ENCODE measurements around the gene CPM.

The CPM gene

GRCh38 chr12:68904351-68904962 is 28.5 kb downstream of the CPM start:
- no peak for DNase-seq (ENCODE audit: low read depth)

- no peak for DNase-seq (ENCODE audit: low read depth)
Observed at GRCh38 chr12:68903511-68903910, 29.5 kb downstream of the CPM start.

- no peak for DNase-seq (ENCODE audit: low read depth)
Observed at GRCh38 chr12:68901551-68901950, 31.4 kb downstream of the CPM start.

- DNase-seq (ENCODE audit: low read depth), result no peak
Observed at GRCh38 chr12:68901145-68901544, 31.8 kb downstream of the CPM start.

- DNase-seq (ENCODE audit: low read depth), result no peak
Observed at GRCh38 chr12:68900241-68900640, 32.7 kb downstream of the CPM start.

- no peak for DNase-seq (ENCODE audit: low read depth)
Observed at GRCh38 chr12:68899251-68899771, 33.7 kb downstream of the CPM start.

- DNase-seq (ENCODE audit: low read depth), result no peak
Observed at GRCh38 chr12:68896881-68897540, 36.0 kb downstream of the CPM start.

GRCh38 chr12:68894276-68894855 is 38.6 kb downstream of the CPM start:
- no peak for DNase-seq (ENCODE audit: low read depth)

- DNase-seq (ENCODE audit: low read depth), result no peak
Observed at GRCh38 chr12:68893741-68894140, 39.2 kb downstream of the CPM start.

GRCh38 chr12:68893201-68893600 is 39.8 kb downstream of the CPM start:
- no peak for DNase-seq (ENCODE audit: low read depth)

- DNase-seq (ENCODE audit: low read depth), result no peak
Observed at GRCh38 chr12:68891141-68891540, 41.8 kb downstream of the CPM start.

GRCh38 chr12:68890701-68891113 is 42.3 kb downstream of the CPM start:
- no peak for DNase-seq (ENCODE audit: low read depth)

GRCh38 chr12:68888243-68888642 is 44.7 kb downstream of the CPM start:
- no peak for DNase-seq (ENCODE audit: low read depth)

- DNase-seq (ENCODE audit: low read depth), result no peak
Observed at GRCh38 chr12:68887641-68888040, 45.3 kb downstream of the CPM start.

GRCh38 chr12:68886636-68887572 is 46.1 kb downstream of the CPM start:
- DNase-seq (ENCODE audit: low read depth), result no peak

GRCh38 chr12:68885381-68885780 is 47.6 kb downstream of the CPM start:
- DNase-seq (ENCODE audit: low read depth), result no peak

- DNase-seq (ENCODE audit: low read depth), result no peak
Observed at GRCh38 chr12:68884251-68884650, 48.7 kb downstream of the CPM start.

GRCh38 chr12:68883151-68883550 is 49.8 kb downstream of the CPM start:
- no peak for DNase-seq (ENCODE audit: low read depth)

- no peak for DNase-seq (ENCODE audit: low read depth)
Observed at GRCh38 chr12:68882251-68882964, 50.6 kb downstream of the CPM start.

GRCh38 chr12:68880660-68881325 is 52.2 kb downstream of the CPM start:
- DNase-seq (ENCODE audit: low read depth), result no peak

GRCh38 chr12:68878846-68879245 is 54.1 kb downstream of the CPM start:
- no peak for DNase-seq (ENCODE audit: low read depth)
